ENCODE data around the gene HES7. TPM values are rescaled to one million over a fixed set of nuclear protein-coding genes. Genes with fewer than 3 reads are reported as not detected.

Gene HES7
- polyA plus RNA-seq, 1 donor from 2014 or later = 15.3 TPM

DNA sequence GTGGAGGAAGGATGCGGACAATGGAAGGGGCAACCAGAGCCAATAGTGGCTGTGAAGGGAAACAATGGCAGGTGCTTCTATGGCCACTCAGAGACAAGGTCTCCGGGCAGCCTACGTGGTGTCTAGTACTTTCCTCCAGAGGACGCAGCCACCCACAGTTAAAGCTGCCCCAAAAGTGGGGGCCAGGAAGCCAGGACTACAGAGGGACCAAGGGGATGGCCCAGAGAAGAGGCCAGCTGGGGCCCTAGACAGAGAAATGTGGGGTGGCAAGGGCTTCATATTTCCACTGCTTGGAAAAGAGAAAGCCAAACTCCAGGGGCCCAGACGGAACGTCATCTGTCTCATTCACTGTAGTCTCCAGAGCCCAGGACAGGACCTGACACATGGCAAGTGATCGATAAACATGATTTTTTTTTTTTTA is 29.1 kb upstream of the HES7 start:
- H3K9me3 ChIP-seq (ENCODE audit: low read length) = no peaks in the 10 kb centered on the region
- H4K20me1 ChIP-seq (ENCODE audit: insufficient read depth) = no peaks in the 10 kb centered on the region
- H3K27ac ChIP-seq (ENCODE audit: low read length) = peak overlapping the region; percentile 95
- peaks cover 6% of the 10 kb centered on the region for H3F3A ChIP-seq (ENCODE audit: insufficient read depth, low read length, poor library complexity, severe bottlenecking)
- H3K27me3 ChIP-seq (ENCODE audit: insufficient read depth, low read depth, low read length) = no peaks in the 10 kb centered on the region
- no peaks in the 10 kb centered on the region for H3K79me2 ChIP-seq (replicated peaks; ENCODE audit: insufficient read depth, low read length)
- no peaks in the 10 kb centered on the region for H3K9me2 ChIP-seq (ENCODE audit: insufficient read depth, low read length)
- H3K36me3 ChIP-seq (ENCODE audit: insufficient read depth, low read length) = no peaks in the 10 kb centered on the region
- H2AFZ ChIP-seq (ENCODE audit: low read depth, low read length) = no peak overlapping the region
- TF ChIP-seq POLR2AphosphoS5 (IDR thresholded peaks at IDR 0.05) (no peak), MXI1 (conservative IDR thresholded peaks at IDR 0.05; ENCODE audit: poor library complexity, severe bottlenecking) (no peak), EZH2 (IDR thresholded peaks at IDR 0.05; ENCODE audit: borderline replicate concordance, insufficient read depth, low read length, poor library complexity, severe bottlenecking) (no peak), RAD21 (conservative IDR thresholded peaks at IDR 0.05) (no peak), TAF1 (IDR thresholded peaks at IDR 0.05; ENCODE audit: low read depth) (no peak), EP300 (conservative IDR thresholded peaks at IDR 0.05; ENCODE audit: poor library complexity, severe bottlenecking) (no peak), REST (IDR thresholded peaks at IDR 0.05; ENCODE audit: borderline replicate concordance) (no peak), SMC3 (conservative IDR thresholded peaks at IDR 0.05; ENCODE audit: poor library complexity) (no peak)
- TF ChIP-seq, protein P1, sequence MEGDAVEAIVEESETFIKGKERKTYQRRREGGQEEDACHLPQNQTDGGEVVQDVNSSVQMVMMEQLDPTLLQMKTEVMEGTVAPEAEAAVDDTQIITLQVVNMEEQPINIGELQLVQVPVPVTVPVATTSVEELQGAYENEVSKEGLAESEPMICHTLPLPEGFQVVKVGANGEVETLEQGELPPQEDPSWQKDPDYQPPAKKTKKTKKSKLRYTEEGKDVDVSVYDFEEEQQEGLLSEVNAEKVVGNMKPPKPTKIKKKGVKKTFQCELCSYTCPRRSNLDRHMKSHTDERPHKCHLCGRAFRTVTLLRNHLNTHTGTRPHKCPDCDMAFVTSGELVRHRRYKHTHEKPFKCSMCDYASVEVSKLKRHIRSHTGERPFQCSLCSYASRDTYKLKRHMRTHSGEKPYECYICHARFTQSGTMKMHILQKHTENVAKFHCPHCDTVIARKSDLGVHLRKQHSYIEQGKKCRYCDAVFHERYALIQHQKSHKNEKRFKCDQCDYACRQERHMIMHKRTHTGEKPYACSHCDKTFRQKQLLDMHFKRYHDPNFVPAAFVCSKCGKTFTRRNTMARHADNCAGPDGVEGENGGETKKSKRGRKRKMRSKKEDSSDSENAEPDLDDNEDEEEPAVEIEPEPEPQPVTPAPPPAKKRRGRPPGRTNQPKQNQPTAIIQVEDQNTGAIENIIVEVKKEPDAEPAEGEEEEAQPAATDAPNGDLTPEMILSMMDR (IDR thresholded peaks at IDR 0.05; ENCODE audit: poor library complexity, severe bottlenecking) = no peak
- H3K4me2 ChIP-seq (ENCODE audit: low read length) = peak overlapping the region; percentile 51
- peak overlapping the region; percentile 95 for H3K9ac ChIP-seq (ENCODE audit: low read length)
- peak overlapping the region; percentile 92 for H3K4me3 ChIP-seq (ENCODE audit: low read length)

- Histone ChIP-seq H4K20me1 (ENCODE audit: insufficient read depth) (no peaks in the 10 kb centered on the region), H3K27ac (ENCODE audit: low read length) (peak within 1 kb of the TSS; percentile 95), H2AFZ (ENCODE audit: low read depth, low read length) (peak within 1 kb of the TSS; percentile 2), H3K4me2 (ENCODE audit: low read length) (peak within 1 kb of the TSS; percentile 89), H3K36me3 (ENCODE audit: insufficient read depth, low read length) (no peaks in the 10 kb centered on the region), H3F3A (ENCODE audit: insufficient read depth, low read length, poor library complexity, severe bottlenecking) (peaks cover 6% of the 10 kb centered on the region), H3K9ac (ENCODE audit: low read length) (peak within 1 kb of the TSS; percentile 95), H3K79me2 (replicated peaks; ENCODE audit: insufficient read depth, low read length) (no peaks in the 10 kb centered on the region), H3K9me3 (ENCODE audit: low read length) (no peaks in the 10 kb centered on the region), H3K4me3 (ENCODE audit: low read length) (peak within 1 kb of the TSS; percentile 92), H3K9me2 (ENCODE audit: insufficient read depth, low read length) (no peaks in the 10 kb centered on the region), H3K27me3 (ENCODE audit: insufficient read depth, low read depth, low read length) (no peaks in the 10 kb centered on the region)
- peak; percentile 86 for TF ChIP-seq MXI1 (conservative IDR thresholded peaks at IDR 0.05; ENCODE audit: poor library complexity, severe bottlenecking)
- TF ChIP-seq, protein P1 (IDR thresholded peaks at IDR 0.05; ENCODE audit: poor library complexity, severe bottlenecking) = no peak
- no peak for TF ChIP-seq SMC3 (conservative IDR thresholded peaks at IDR 0.05; ENCODE audit: poor library complexity)
- TF ChIP-seq EP300 (conservative IDR thresholded peaks at IDR 0.05; ENCODE audit: poor library complexity, severe bottlenecking) = peak; percentile 53
- no peak for TF ChIP-seq RAD21 (conservative IDR thresholded peaks at IDR 0.05)
- no peak for TF ChIP-seq EZH2 (IDR thresholded peaks at IDR 0.05; ENCODE audit: borderline replicate concordance, insufficient read depth, low read length, poor library complexity, severe bottlenecking)
- TF ChIP-seq REST (IDR thresholded peaks at IDR 0.05; ENCODE audit: borderline replicate concordance) = peak; percentile 85
- TF ChIP-seq TAF1 (IDR thresholded peaks at IDR 0.05; ENCODE audit: low read depth) = peak; percentile 85
- TF ChIP-seq POLR2AphosphoS5 (IDR thresholded peaks at IDR 0.05) = peak; percentile 99
Measured at GRCh38 chr17:8152112-8152775, 28.3 kb upstream of the HES7 start, which contains the start of gene PER1. TSS of gene PER1 (minus strand) at chr17:8152404. CDS start at chr17:8150706, 1,698 bp downstream.

All from neural cell (in vitro differentiated cells).